Prostate gland (tissue), 2 donors: ENCODE data around the gene STOM.

Experiments used
- CTCF ChIP-seq, 4 experiments: fragments of 200-600 bp in 2 of 4; fragments of 450-650 bp in 2 of 4; sonication (generic) in 2 of 4; IDR thresholded peaks; 1 replicate in 3 of 4; 2 replicates in 1 of 4; pipeline ENCODE4 v1.5.1; 2016 to 2019; ENCODE audit warnings: antibody characterized with exemption in 4 of 4, mild to moderate bottlenecking in 2 of 4, moderate library complexity in 2 of 4
- POLR2A ChIP-seq: fragments of 450-650 bp; IDR thresholded peaks from one replicate; pipeline ENCODE4 v1.6.1; 2016; ENCODE audit warnings: antibody characterized with exemption, mild to moderate bottlenecking

DNA sequence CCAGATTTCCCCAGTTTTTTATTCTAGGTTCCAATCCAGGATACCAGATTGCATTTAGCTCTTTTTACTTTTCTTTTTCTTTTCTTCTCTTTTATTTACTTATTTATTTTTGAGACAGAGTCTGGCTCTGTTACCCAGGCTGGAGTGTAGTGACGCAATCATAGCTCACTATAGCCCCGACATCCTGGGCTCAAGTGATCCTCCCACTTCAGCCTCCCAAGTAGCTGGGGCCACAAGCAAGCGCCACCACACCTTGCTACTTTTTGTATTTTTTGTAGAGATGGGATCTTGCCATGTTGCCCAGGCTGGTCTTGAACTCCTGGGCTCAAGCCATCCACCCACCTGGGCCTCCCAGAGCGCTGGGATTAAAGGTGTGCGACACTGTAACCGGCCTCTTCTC is 53.7 kb downstream of the STOM start:
- TF ChIP-seq POLR2A (no peak), CTCF (IDR thresholded peaks at IDR 0.05) (no peak)
